AG09309 (cell line): Measurements from ENCODE around the gene ANKRD60.
A peak's percentile ranks its signal among the peaks of the same experiment; 100 is the strongest.

ENCODE experiments used
- DNase-seq: peaks from one replicate; pipeline ENCODE4 v3.0.0-alpha.2; 2010; ENCODE audit warnings: low read depth
- H3K4me3 ChIP-seq: 2 replicates; pipeline ENCODE4 v1.5.1; 2011; ENCODE audit warnings: mild to moderate bottlenecking, low read depth, low read length, moderate library complexity; ENCODE audit not compliant: control insufficient read depth
- CTCF ChIP-seq: IDR thresholded peaks from 2 replicates; pipeline ENCODE4 v1.5.1; 2011; ENCODE audit warnings: mild to moderate bottlenecking, low read depth, low read length, inconsistent platforms; ENCODE audit not compliant: insufficient read depth, control insufficient read depth; ENCODE audit errors: missing control alignments

The ANKRD60 gene

GRCh38 chr20:58228484-58229197 lies at the start of gene ANKRD60:
Gene ANKRD60, minus strand, starts transcription at chr20:58228653. Its CDS starts 0 bp downstream, at chr20:58228653.
- peak within 1 kb of the TSS; percentile 18 for H3K4me3 ChIP-seq
- DNase-seq, result no peak
- TF ChIP-seq CTCF, result no peak

- H3K4me3 ChIP-seq, result no peak overlapping the region
- TF ChIP-seq CTCF, result no peak
- no peak for DNase-seq
These were observed 49.4 kb upstream of the ANKRD60 start for GRCh38 chr20:58277578-58278472.

- H3K4me3 ChIP-seq, result no peak overlapping the region
- DNase-seq, result no peak
- TF ChIP-seq CTCF, result no peak
These were observed 48.7 kb upstream of the ANKRD60 start for GRCh38 chr20:58277107-58277506.

- DNase-seq, result no peak
- H3K4me3 ChIP-seq, result no peak overlapping the region
- no peak for TF ChIP-seq CTCF
These were observed 45.9 kb upstream of the ANKRD60 start for GRCh38 chr20:58274384-58274783.

GRCh38 chr20:58271606-58272351 lies 43.3 kb upstream of the ANKRD60 start:
- H3K4me3 ChIP-seq, result no peak overlapping the region
- DNase-seq, result no peak
- no peak for TF ChIP-seq CTCF

GRCh38 chr20:58268936-58269619 lies 40.6 kb upstream of the ANKRD60 start:
- TF ChIP-seq CTCF, result no peak
- DNase-seq, result no peak
- H3K4me3 ChIP-seq, result no peak overlapping the region
